Skin of body (tissue), 2 donors: ENCODE results near the gene ID1. TPM values are rescaled to one million over a fixed set of nuclear protein-coding genes. Genes with fewer than 3 reads are reported as not detected.
A peak's percentile ranks its signal among the peaks of the same experiment; 100 is the strongest.

Experiments
- DNase-seq: peaks from one replicate; lab custom pipeline; 2025; lab: John Stamatoyannopoulos, UW
- total RNA-seq: library from RNA; depleted of rRNA; stranded (reverse); fragments of >200 nt; gene quantifications from one replicate; pipeline ENCODE4 v1.2.3, GENCODE V29; 2014

Gene ID1, protein sequence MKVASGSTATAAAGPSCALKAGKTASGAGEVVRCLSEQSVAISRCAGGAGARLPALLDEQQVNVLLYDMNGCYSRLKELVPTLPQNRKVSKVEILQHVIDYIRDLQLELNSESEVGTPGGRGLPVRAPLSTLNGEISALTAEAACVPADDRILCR
- 130 TPM for total RNA-seq

DNA sequence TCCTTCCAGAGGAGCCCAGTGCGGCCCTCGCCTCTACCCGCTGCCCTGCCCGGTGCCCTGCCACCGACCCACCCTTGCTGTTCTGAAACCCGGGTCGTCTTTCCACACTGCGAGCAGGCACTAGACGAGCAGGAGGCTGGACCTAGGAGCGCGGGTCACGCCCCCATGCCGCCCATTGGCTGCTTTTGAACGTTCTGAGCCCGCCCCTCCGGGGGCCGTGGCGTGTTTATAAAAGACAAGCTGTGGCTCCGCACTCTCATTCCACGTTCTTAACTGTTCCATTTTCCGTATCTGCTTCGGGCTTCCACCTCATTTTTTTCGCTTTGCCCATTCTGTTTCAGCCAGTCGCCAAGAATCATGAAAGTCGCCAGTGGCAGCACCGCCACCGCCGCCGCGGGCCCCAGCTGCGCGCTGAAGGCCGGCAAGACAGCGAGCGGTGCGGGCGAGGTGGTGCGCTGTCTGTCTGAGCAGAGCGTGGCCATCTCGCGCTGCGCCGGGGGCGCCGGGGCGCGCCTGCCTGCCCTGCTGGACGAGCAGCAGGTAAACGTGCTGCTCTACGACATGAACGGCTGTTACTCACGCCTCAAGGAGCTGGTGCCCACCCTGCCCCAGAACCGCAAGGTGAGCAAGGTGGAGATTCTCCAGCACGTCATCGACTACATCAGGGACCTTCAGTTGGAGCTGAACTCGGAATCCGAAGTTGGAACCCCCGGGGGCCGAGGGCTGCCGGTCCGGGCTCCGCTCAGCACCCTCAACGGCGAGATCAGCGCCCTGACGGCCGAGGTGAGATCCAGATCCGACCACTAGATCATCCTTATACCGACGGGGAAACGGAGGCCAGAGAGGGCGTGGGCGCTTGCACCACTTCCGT, at the start of gene ID1:
Gene ID1 (plus strand): TSS at position 259 of the 871 bp plus-strand sequence. CDS start 99 bp downstream, at position 358.
- peak; percentile 94 for DNase-seq

- DNase-seq = no peak
These were observed 45.4 kb upstream of the ID1 start for GRCh38 chr20:31559704-31560093.

DNA sequence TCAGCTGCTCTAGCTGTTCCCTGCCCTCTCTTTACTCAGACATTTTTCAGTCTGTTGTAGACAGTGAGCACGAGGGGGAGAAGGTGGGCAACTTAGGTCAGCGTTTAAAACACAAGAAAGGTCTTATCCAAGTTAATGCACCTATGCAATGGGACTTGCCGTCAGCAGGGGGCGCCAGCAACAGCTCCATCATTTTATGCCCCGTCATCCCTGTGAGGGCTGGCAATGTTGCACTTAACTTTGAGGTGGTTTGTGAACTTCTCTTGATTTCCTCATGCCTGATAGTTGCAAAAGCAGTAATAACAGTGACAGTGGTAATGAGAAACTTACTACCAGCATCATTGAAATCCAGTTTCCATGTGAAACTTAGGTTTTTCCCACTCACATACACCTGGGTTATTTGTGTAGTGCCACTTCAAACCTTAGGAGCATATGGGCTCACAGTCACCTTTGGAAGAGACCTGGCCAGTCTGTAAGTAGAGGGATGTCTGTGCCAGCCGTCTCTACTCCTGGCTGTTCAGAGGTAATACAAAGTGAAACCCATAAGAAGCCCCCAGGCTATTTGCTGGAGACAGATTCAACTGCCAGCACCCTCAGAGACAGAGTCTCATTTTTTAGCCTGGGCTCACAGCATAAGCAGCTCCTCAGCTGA, 44.9 kb upstream of the ID1 start:
- DNase-seq = peak; percentile 17

GRCh38 chr20:31560746-31561598, 44.1 kb upstream of the ID1 start:
- no peak for DNase-seq

DNA sequence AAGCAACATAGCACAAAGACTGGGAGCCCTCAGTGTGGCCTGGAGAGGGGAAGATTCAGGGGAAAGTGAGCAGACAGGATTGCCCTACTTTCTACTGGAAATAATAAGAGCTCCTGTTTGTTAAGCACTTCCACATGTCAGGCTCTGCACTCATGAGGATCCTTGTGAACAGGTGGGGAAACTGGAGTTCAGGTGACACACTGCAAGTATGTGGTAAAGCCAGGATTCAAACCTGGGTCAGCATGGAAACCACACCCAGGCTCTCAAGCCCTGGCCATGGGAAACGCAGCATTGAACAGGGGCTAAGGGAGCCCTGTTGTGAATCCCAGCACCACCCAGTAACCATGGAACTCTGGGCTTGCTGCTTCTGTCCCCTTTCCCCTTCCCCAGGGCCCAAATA, 42.8 kb upstream of the ID1 start:
- DNase-seq = no peak

DNA sequence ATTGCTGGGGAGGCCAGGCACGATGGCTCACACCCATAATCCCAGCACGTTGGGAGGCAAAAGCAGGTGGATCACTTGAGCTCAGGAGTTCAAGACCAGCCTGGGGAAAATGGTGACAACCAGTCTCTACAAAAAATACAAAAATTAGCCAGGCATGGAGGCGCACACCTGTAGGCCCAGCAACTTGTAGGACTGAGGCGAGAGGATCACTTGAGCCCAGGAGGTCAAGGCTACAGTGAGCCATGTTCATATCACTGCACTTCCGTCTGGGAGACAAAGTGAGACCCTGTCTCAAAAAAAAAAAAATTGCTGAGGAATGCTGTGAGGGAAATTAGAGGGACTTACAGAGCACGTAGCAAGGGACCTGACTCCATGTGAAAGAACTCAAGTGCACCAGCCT, 40.8 kb upstream of the ID1 start:
- no peak for DNase-seq

DNA sequence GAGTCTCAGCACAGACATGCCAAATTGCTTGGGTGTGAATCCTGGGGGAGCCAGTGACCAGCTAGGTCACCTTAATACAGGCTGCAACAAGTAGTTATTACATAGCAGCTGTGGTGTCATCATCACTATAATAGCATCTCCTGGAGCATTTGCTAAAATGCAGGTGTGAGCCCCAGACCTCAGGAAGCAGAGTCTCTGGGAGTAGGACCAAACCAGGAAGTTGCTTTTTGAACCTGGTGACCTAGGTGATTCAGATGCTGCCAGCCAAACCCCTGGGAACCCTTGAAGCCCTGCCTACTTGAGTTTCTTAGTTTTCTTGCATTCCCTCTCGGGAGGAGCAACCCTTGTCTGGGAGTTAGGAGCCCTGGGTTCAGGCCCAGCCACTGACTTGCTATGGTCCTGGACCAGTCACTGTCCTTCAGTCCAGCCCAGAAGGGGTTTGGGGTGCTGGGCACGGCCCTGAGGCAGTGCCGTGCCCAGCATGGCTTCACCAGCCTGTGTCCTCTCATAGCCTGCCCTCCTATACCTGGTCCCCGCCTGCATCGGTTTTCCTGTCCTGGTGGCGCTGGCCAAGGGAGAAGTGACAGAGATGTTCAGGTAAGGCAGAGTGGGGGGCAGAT, 39.3 kb upstream of the ID1 start:
- DNase-seq = no peak

GRCh38 chr20:31566319-31566657, 38.8 kb upstream of the ID1 start:
- DNase-seq = no peak

DNA sequence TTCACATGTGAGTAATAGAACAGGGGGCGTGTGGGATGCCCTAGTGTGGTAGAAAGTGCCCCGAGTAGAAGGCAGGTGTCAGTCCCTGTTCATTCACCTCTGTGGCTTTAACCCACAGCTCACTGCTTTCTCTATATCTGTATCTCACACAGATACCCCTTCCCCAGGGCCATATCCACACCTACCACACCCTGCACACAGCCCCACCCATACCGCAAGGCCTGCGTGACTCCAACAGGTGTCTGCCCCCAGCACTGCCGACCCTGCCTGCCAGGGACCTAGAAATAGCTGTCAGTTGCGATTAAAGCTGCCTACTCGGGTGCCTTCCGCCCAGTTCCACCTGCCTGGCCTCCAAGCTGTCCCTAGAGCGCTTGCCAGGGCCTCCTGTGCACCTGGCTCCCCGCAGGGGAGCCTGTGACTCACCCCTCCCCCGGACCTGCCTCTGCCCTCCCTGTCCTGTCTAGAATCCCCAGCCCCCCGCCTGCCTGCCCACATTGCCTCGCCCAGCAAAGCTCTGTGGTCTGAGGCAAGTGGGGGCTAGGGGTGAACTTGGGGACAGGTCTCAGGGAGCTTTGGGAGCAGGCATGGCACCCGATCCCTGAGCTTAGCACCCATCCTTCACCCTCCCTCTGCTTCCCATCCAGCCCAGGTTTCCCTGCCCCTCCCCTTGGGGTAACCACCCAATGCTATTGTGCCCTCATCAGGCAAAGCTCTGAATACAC, 38.3 kb upstream of the ID1 start:
- DNase-seq = no peak

DNA sequence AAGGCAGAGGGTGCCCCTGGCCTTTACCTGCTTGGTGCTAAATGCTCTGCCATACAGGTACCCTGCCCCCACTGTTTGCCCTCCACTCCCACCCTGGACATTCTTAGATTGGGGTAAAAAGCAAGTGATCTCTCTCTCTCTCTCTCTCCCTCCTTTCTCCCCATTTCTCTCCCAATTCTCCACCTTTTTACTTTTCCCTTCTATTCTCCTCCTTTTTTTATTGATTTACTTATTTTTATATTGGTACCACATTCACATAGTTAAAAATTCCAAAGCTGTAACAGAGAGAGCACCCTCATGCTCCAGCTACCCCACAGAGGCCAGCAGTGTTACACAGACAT, 37.7 kb upstream of the ID1 start:
- no peak for DNase-seq

DNA sequence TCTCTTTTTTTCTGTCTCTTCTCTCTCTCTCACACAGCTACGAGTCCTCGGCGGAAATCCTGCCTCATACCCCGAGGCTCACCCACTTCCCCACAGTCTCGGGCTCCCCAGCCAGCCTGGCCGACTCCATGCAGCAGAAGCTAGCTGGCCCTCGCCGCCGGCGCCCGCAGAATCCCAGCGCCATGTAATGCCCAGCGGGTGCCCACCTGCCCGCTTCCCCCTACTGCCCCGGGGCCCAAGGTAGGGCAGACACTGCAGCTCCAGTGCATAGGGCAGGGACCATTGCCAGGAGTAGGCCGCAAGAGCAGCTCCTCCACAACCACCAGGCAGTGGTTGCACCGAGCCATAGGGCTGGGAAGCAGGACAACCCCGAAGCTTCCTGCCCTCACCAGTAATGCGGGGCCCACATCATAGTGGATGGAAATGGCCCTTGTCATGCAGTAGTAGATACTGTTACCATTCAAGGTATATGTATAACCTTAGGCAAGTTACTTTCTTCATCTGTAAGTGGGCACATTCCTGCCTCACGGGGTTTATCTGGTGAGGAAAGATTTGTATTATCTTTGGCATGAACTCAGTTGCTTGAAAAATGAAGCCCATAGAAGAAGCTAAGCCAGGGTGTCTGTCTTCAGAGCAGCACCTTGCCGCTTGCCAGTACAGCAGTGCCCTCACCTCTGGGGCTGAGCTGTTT, 36.9 kb upstream of the ID1 start:
- DNase-seq = no peak

DNA sequence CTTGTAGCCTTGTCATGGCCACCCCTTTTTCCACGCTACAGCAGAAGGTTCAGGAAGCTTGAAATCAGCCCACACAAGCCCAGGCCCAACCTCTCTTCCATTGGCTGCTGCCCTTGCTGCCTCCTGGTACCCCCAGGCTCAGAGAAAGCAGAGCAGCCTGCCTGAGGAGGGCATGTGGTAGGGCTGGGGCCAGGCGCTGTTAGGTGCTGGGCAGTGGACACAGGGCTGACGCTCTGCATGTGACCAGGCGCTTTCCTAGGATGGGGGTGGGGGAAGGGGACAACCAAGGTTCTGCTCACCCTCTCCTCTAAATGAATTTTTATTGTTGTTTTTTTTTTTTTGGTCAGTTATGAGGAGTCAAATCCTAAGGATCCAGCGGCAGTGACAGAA, 36.3 kb upstream of the ID1 start:
- DNase-seq = no peak

DNA sequence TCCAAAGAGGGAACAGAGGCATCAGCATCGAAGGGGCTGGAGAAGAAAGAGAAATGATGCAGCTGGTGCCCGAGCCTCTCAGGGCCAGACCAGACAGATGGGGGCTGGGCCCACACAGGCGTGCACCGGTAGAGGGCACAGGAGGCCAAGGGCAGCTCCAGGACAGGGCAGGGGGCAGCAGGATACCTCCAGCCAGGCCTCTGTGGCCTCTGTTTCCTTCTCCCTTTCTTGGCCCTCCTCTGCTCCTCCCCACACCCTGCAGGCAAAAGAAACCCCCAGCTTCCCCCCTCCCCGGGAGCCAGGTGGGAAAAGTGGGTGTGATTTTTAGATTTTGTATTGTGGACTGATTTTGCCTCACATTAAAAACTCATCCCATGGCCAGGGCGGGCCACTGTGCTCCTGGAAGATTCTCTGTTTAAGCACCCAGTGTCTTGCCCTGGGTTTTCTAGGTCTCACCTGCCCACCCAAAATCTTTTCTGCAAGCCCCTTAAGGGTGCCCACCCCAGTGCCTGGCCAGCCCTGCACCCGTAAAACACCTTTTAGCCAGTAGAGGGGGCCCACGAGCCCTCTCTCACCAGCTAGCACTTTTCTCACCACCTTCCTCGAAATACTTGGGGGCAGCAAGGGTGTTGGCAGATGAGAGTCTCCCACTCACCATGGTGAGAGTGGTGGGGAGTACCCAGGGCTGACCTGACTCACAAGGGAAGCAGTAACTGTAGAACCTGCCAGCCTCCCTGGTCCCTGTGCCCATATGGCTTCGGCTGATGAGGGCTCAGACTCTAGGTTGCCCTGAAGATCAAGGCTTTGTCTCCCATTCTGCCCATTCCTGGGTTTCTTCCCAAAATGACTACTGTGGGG, 35.7 kb upstream of the ID1 start:
- DNase-seq = no peak

DNA sequence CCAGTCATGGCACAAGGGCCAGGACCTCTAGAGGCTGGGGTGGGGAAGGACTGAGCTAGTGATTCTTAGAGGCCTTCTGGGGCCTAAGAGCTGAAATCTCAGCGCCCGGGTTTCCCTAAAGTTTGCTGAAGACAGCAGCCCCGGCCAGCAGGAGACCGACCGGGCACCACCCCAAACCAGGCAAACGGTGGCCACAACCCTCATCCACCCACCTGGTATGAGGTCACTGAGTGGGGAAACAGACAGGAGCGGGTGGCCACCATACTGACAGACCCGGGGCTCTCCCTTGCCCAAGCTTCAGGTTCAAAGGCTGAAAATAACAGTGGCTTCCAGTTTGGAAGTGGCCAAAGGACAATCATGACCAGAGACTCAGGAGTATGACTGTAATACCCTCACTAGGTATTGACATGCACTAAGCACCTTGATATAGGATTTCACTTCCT, 35.0 kb upstream of the ID1 start:
- no peak for DNase-seq

DNA sequence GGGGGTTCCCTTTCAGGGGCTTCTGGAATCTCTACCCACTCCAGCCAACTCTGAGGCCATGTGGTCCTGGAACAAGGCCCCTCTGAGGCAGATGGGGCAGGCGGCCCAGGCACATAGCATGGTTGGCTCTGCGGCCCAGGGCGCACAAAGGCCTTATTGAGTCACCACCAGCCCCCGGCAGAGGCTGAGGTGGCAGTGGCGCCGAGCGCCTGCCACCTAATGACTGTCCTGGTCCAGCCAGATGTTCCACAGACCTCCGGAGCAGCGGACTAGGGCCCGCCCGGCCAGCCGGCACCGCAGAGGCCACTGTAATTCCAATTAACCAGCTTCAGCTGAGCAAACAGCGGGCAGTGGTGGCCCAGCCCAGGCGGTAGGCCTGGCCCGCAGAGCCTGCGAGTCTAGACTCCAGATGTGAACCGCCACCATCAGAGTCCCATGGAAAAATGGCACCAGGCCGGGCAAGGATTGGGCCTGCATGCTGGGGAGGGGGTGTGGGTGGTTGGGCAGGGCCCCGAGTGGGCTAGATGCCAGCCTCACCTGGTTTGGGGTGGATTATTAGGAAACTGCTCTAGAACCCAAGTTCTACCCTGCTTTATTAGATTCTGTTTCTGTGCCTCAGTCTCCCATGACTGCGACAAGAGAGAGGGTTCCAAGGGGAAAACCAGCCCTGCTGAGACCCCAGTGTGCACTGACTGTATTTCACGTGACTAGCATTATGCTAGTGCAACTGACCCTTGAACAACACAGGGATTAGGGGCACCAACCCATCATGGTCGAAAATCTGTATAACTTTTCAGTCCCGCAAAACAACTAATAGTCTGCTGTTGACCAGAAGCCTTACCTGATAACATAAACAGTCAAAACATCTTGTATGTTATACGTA, 34.1 kb upstream of the ID1 start:
- DNase-seq = no peak

DNA sequence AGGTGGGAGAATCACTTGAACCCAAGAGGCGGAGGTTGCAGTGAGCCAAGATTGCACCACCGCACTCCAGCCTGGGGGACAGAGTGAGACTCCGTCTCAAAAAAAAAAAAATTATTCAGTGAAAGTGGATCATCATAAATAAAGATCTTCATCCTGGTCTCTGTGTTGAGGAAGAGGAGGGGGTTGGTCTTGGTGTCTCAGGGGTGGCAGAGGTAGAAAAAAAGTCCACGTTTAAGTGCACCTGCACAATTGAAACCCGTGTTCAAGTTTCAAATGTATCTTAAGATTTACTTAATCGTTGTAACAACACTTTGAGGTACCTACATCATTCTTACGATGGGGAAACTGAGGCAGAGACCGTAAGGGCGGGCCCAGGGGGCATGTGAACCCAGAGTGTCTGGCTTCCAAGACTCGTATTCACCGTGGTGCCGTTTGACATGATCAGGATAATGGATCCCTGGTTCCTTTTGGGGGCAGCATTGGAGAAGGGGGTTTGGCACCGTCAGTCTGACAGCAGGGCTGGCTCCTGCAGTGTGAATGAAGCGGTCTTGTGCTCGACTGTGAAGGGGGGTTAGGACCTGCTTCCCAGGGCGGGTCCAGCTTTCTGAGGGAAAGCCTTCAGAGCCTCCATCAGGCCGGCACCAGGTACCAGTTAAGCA, 32.9 kb upstream of the ID1 start:
- DNase-seq = peak; percentile 90

DNA sequence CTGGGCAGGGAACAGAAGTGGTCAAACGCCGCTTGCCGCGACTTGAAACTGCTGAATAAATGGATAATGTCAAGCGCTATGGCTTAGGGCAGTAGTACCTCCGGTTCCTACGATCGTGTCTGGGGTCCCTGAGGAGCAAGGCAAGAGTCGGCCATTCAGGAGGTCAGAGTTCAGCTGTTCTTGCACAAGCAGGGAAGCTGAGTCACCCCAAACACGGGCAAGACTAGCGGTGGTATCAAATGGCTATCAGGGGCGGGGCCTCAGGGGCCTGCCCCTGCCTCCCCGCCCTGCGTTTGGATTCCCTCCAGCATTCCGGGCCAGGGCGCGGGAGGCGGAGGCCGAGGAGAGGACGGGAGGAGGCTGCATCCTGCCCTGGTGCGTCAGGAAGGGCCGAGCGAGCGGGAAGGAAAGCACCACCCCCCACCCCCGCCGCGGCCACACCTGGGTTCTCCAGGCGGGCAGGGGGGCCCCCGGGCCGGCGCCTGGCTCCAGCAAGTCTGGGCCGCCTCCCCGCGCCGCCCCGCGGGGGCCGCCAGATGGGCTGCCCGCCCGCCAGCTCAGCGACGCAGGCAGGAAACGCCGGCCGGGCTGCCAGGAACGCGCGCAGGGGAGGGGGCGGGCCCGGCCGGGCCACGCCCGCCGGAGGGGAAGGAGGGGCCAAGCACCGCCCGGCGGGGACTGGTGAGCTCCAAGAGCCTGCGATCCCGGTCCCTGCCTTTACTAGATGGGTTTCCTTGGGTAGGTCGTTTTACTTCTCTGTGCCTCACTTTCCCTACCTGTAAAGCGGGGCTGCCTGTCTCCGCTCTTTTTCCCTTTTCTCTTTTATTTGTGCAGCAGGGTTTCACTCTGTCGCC, 32.2 kb upstream of the ID1 start:
- peak; percentile 97 for DNase-seq
